ENCODE data around the gene P2RY1. TPM values are rescaled to one million over a fixed set of nuclear protein-coding genes. Genes with fewer than 3 reads are reported as not detected.
"Not testable (repeated sequence)": the region's sequence is repeated elsewhere in the genome, so short reads cannot be mapped to it uniquely, and the experiment has no call there.

The P2RY1 gene
- total RNA-seq, 1 donor from 2014 or later = 9.1 TPM

- DNase-seq (ENCODE audit: low spot score) = no peak
Observed at GRCh38 chr3:152839511-152839910, 4.6 kb downstream of the P2RY1 start.

DNA sequence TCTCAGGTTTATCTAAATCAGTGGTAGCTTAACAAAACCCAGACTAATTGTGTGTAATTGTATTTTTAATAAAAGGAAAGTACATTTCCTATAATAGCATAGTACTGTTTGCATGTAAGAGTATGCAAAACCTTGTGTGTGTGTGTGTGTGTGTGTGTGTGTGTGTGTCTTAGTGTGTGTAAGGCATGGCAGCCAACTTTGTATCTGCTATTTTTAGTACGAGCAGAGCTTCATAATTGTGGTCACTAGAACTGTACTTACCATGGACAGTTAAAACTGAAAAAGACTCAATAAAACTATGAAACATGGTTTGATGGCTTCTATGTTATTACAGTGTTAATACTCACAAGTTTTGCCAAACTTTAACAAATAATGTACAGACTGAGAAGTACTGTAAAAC, 6.2 kb downstream of the P2RY1 start:
- DNase-seq (ENCODE audit: low spot score) = no peak

- no peak for DNase-seq (ENCODE audit: low spot score)
Observed at GRCh38 chr3:152842413-152842812, 7.5 kb downstream of the P2RY1 start.

- no peak for DNase-seq (ENCODE audit: low spot score)
Observed at GRCh38 chr3:152843955-152844354, 9.0 kb downstream of the P2RY1 start.

GRCh38 chr3:152846572-152847202, 11.8 kb downstream of the P2RY1 start:
- DNase-seq (ENCODE audit: low spot score) = not testable (repeated sequence)

DNA sequence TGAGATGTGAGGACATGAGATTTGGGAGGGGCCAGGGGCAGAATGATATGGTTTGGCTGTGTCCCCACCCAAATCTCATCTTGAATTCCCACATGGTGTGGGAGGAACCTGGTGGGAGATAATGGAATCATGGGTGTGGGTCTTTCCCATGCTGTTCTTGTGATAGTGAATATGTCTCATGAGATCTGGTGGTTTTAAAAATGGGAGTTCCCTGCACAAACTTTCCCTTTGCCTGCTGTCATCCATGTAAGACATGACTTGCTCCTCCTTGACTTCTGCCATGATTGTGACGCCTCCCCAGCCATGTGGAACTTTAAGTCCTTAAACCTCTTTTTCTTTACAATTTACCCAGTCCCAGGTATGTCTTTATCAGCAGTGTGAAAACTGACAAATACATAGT, 12.7 kb downstream of the P2RY1 start:
- DNase-seq (ENCODE audit: low spot score) = not testable (repeated sequence)

GRCh38 chr3:152849996-152850578, 15.2 kb downstream of the P2RY1 start:
- no peak for DNase-seq (ENCODE audit: low spot score)

DNA sequence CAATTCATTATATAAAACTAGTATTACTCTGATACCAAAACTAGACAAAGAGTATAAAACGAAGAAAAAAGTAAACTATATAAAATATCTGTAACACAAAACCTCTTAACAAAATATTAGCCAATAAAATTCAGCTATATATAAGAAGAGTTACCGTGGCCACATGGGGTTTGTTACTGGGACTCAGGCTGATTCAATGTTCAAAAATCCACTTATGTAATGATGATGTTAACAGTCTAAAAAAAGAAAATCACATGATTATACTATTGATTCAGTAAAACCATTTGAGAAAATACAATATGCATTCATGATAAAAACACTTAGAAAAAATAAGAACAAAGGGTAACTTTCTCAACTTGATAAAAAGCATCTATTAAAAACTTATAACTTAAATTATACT, 18.3 kb downstream of the P2RY1 start:
- DNase-seq (ENCODE audit: low spot score) = no peak

DNA sequence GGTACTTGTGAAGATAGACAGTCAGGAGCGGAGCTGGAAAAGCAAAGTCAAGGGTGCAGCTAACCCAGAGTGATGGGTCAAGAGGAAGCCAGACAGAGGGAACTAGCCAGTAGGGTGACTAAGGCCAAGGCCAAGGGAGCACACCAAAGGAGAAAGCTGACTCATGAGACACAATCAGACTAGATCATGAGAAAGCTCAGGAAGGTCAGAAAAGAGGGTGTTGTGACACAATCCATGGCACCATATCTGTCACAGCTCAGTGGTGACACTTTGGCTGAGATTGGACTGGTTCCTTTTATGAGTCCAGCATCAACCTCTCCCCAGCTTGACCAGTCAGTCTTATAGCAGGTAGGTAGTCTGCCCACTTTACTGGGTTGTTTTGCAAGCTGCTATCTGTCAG, 22.2 kb downstream of the P2RY1 start:
- DNase-seq (ENCODE audit: low spot score) = no peak

GRCh38 chr3:152858170-152858800, 23.4 kb downstream of the P2RY1 start:
- no peak for DNase-seq (ENCODE audit: low spot score)

GRCh38 chr3:152860736-152861135, 25.8 kb downstream of the P2RY1 start:
- no peak for DNase-seq (ENCODE audit: low spot score)

DNA sequence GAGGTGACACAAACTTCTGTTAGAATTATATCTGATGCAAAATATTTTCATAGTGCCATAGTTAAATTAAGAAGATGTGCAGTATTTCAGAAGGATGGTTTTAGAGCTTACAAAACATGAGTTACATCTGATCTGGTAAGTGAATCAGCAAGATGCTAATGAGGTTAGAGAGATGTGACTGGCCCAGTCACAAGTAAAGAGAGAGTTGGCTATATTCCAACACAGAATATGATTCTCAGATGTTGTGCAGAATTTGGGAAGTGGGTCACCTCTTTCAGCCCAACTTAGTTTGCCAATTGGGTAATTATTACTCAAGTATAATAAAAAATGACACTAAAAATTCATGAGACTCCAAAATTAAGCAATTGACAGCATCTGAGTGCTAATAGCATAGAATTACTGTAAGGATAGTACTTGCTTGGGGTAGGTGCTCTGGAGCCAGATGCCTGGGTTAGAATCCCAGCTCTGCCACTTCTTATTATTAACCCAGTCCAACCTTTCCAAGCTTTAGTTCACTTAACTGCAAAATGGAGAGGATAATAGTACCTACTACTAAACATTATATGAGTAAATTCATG, 30.8 kb downstream of the P2RY1 start:
- no peak for DNase-seq (ENCODE audit: low spot score)

- no peak for DNase-seq (ENCODE audit: low spot score)
Observed at GRCh38 chr3:152870027-152870426, 35.1 kb downstream of the P2RY1 start.

DNA sequence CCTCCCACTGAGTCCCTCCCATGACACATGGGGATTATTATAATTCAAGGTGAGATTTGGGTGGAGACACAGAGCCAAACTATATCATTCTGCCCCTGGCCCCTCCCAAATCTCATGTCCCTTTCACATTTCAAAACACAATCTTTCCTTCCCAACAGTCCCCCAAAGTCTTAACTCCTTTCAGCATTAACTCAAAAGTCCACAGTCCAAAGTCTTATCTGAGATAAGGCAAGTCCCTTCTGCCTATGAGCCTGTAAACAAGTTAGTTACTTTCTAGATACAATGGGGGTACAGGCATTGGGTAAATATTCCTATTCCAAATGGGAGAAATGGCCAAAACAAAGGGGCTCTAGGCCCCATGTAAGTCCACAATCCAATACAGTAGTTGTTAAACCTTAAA, 38.4 kb downstream of the P2RY1 start:
- DNase-seq (ENCODE audit: low spot score) = not testable (repeated sequence)

DNA sequence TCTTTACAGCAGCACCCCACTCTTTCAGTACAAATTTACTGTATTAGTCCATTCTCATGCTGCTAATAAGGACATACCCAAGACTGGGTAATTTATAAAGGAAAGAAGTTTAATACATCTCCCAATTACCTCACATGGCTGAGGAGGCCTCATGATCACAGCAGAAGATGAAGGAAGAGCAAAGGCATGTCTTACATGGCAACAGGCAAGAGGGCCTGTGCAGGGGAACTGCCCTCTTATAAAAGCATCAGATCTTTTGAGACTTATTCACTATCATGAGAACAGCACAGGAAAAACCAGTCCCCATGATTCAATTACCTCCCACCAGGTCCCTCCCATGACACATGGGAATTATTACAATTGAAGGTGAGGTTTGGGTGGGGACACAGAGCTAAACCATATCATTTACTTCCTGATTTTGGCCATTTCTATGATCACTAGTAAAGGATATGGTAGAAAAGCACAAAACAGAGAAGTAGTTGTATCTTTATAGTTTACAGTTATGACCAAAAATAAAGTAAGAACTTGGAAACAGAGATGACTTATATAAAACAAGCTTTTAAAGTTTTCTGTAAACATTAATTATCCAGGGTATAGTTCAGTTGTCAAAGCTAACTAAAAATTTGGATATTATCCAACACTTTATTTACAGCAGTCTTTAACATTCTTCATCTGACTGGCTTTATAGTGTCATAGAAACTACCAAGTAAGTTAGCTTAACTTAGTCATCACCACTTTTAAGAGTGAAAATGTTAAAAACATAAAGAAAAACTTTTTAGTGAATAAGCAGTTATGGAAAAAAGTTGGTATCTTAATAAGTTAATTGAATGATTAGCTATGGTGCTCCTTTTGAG, 40.2 kb downstream of the P2RY1 start:
- DNase-seq (ENCODE audit: low spot score) = no peak

DNA sequence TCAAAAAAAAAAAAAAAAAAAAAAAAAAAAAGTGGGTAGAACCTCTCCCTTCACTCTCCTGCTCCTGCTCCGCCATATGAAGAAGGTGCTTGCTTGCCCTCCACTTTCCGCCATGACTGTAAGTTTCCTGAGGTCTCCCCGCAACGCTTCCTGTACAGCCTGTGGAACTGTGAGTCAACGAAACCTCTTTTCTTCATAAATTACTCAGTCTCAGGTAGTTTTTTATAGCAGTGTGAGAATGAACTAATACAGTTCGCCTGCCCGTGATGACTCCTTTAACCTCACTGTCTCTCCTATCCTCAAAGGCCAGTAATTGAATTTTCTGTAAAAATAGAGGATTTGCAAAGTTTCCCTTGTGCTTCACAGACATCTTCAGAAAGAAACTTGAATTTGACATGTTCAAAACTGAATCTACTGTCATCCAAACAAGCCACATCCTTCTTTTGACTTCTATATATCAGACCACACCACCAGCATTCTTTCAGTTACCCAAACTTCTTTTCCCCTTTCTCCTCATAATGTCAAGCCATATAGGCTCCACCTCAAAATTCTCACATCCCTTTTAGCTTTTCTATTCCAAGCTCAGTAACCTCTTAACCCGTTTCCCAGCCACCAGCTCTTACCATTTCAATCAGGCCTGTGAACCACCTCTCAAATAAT, 44.3 kb downstream of the P2RY1 start:
- no peak for DNase-seq (ENCODE audit: low spot score)

GRCh38 chr3:152879790-152880174, 44.9 kb downstream of the P2RY1 start:
- DNase-seq (ENCODE audit: low spot score) = no peak

GRCh38 chr3:152885076-152885475, 50.1 kb downstream of the P2RY1 start:
- DNase-seq (ENCODE audit: low spot score) = no peak
